Epithelial cell of esophagus (primary cell): ENCODE results near the gene NPRL2.
A peak's percentile ranks its signal among the peaks of the same experiment; 100 is the strongest.

Source experiments
- DNase-seq: peaks from one replicate; pipeline ENCODE4 v3.0.0; 2010; ENCODE audit warnings: low read depth
- H3K4me3 ChIP-seq: 2 replicates; pipeline ENCODE4 v1.5.1; 2011; ENCODE audit warnings: mild to moderate bottlenecking, low read length, control low read depth
- TF ChIP-seq, protein P1 (sequence below): IDR thresholded peaks from 2 replicates; pipeline ENCODE4 v1.5.1; 2011; ENCODE audit warnings: low read depth, mild to moderate bottlenecking, low read length, control low read depth, inconsistent platforms; ENCODE audit not compliant: insufficient read depth; ENCODE audit errors: missing control alignments

Gene NPRL2

DNA sequence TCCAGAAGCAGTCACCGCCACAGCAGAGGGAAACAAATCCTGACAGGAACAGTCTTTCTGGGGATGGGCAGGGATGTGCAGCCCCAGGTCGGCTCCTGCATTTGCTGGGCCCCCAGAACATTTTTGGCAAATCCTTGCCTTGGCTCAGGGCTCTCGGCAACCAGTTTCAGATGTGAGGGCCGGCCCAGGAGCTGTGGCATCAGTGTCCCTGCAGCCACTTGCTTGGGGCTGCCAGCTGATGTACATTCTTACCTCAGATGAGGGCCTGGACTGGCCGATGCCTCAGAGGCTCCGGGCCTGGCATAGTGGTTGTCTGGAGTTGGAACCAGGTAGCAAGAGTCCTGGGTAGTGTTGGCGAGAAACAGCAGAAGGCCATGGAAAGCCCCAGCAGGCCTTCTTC is 4.3 kb upstream of the NPRL2 start:
- DNase-seq: no peak
- TF ChIP-seq, protein P1, sequence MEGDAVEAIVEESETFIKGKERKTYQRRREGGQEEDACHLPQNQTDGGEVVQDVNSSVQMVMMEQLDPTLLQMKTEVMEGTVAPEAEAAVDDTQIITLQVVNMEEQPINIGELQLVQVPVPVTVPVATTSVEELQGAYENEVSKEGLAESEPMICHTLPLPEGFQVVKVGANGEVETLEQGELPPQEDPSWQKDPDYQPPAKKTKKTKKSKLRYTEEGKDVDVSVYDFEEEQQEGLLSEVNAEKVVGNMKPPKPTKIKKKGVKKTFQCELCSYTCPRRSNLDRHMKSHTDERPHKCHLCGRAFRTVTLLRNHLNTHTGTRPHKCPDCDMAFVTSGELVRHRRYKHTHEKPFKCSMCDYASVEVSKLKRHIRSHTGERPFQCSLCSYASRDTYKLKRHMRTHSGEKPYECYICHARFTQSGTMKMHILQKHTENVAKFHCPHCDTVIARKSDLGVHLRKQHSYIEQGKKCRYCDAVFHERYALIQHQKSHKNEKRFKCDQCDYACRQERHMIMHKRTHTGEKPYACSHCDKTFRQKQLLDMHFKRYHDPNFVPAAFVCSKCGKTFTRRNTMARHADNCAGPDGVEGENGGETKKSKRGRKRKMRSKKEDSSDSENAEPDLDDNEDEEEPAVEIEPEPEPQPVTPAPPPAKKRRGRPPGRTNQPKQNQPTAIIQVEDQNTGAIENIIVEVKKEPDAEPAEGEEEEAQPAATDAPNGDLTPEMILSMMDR: no peak
- no peak overlapping the region for H3K4me3 ChIP-seq

- TF ChIP-seq, protein P1: no peak
- no peak for DNase-seq
- H3K4me3 ChIP-seq: no peak overlapping the region
Measured at GRCh38 chr3:50354186-50354764, 3.7 kb upstream of the NPRL2 start.

DNA sequence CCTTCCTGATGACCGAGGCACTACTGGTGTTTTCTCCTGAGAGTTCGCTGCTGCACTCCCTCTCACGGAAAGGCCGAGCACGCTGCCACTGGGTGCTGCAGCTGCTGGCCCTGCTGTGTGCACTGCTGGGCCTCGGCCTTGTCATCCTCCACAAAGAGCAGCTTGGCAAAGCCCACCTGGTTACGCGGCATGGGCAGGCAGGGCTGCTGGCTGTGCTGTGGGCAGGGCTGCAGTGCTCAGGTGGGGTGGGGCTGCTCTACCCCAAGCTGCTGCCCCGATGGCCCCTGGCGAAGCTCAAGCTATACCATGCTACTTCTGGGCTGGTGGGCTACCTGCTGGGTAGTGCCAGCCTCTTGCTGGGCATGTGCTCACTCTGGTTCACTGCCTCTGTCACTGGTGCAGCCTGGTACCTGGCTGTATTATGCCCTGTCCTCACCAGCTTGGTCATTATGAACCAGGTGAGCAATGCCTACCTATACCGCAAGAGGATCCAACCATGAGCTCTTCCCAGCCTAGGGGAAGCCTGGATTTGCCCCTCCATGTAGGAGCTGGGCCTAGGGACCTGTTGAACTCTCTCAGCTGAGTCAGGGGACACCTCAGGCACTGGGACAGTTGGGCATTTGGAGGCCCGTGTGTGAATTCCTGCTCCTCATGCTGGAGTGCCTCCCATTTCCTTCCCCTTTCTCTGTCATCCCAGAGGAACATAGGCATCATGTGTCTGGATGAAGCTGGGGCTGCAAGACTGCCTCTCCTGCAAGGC is 2.9 kb upstream of the NPRL2 start:
- H3K4me3 ChIP-seq: no peak overlapping the region
- TF ChIP-seq, protein P1: no peak
- DNase-seq: no peak

DNA sequence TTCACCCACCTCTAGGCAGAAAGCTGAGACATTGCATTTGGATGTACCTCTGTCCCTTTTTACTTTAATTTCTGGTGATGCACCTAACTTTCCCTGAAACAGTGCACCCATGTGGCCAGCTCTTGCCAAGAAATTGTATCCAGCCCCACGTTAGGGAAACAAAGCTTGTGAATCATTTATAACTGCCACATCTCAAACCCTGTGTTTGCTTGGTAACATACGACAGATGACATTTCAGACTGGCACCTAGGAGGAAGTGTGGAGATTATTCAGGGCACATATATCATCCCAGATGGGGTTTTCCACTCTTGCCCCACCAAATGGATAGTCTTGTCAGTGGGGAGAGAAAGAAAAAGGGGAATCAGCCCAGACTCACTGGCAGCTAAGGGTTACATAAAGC is 2.2 kb upstream of the NPRL2 start:
- peak; percentile 56 for DNase-seq
- H3K4me3 ChIP-seq: no peak overlapping the region
- TF ChIP-seq, protein P1: peak; percentile 41

- peak overlapping the region; percentile 88 for H3K4me3 ChIP-seq
- TF ChIP-seq, protein P1: no peak
- DNase-seq: no peak
Measured at GRCh38 chr3:50351323-50351697, 735 bp upstream of the NPRL2 start.

DNA sequence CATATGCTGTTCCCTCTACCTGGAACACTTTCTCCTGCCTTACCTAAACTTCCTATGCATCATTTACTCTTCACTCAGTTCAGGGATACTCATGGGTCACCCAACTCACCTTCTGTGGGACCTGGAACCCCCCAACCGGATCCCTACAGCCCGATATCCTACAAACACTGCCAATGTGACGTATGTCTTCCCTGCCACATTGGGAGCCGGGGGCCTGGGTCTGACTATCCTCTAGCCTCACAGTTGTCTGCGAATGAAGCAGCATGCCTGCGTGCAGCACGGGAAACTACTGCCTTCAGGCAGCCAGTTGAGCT is 405 bp downstream of the NPRL2 start:
- DNase-seq: no peak
- peak overlapping the region; percentile 88 for H3K4me3 ChIP-seq
- TF ChIP-seq, protein P1: no peak
